GM04503 (cell line): ENCODE measurements around the gene CCT6B.
A peak's percentile ranks its signal among the peaks of the same experiment; 100 is the strongest.
"Not testable (repeated sequence)": the region's sequence is repeated elsewhere in the genome, so short reads cannot be mapped to it uniquely, and the experiment has no call there.

Source experiments
- DNase-seq: peaks from one replicate; pipeline ENCODE4 v3.0.0-alpha.2; 2012; ENCODE audit warnings: low read depth

CCT6B gene

GRCh38 chr17:34980681-34981537 is 19.6 kb upstream of the CCT6B start:
- DNase-seq, result peak; percentile 44

GRCh38 chr17:34980353-34980680 is 19.1 kb upstream of the CCT6B start, which contains the start of gene LIG3:
TSS of gene LIG3 (plus strand) at chr17:34980512. CDS start at chr17:34983006, 2,494 bp downstream.
- DNase-seq, result peak; percentile 56

GRCh38 chr17:34979650-34980352 is 18.5 kb upstream of the CCT6B start:
- no peak for DNase-seq

- no peak for DNase-seq
These were observed 17.9 kb upstream of the CCT6B start for GRCh38 chr17:34979153-34979552.

- no peak for DNase-seq
These were observed 13.8 kb upstream of the CCT6B start for GRCh38 chr17:34974794-34975785.

GRCh38 chr17:34974179-34974578 is 12.9 kb upstream of the CCT6B start:
- DNase-seq, result no peak

GRCh38 chr17:34958438-34958837 is 2.8 kb downstream of the CCT6B start:
- no peak for DNase-seq

- DNase-seq, result not testable (repeated sequence)
These were observed 10.5 kb downstream of the CCT6B start for GRCh38 chr17:34950780-34951179.

GRCh38 chr17:34930283-34930682 is 31.0 kb downstream of the CCT6B start:
- DNase-seq, result no peak

GRCh38 chr17:34926661-34927060 is 34.6 kb downstream of the CCT6B start:
- DNase-seq, result no peak

GRCh38 chr17:34920676-34921075 is 40.6 kb downstream of the CCT6B start:
- DNase-seq, result no peak

GRCh38 chr17:34917381-34917780 is 43.9 kb downstream of the CCT6B start:
- no peak for DNase-seq

- no peak for DNase-seq
These were observed 45.1 kb downstream of the CCT6B start for GRCh38 chr17:34916120-34916519.

GRCh38 chr17:34913001-34913400 is 48.3 kb downstream of the CCT6B start:
- no peak for DNase-seq

GRCh38 chr17:34909040-34909439 is 52.2 kb downstream of the CCT6B start:
- DNase-seq, result no peak

- DNase-seq, result no peak
These were observed 58.3 kb downstream of the CCT6B start for GRCh38 chr17:34902831-34903547.

GRCh38 chr17:34899643-34900291 is 61.5 kb downstream of the CCT6B start:
- no peak for DNase-seq

GRCh38 chr17:34895383-34895782 is 65.9 kb downstream of the CCT6B start:
- DNase-seq, result no peak

GRCh38 chr17:34894964-34895363 is 66.3 kb downstream of the CCT6B start:
- no peak for DNase-seq

- DNase-seq, result no peak
These were observed 68.6 kb downstream of the CCT6B start for GRCh38 chr17:34892461-34893249.
